Kasumi-1 (cell line): Measurements from ENCODE around the gene RDH8.

Experiments
- DNase-seq, 2 experiments: peaks; one replicate each; lab custom pipeline; 2025; lab: John Stamatoyannopoulos, UW

RDH8 gene, protein sequence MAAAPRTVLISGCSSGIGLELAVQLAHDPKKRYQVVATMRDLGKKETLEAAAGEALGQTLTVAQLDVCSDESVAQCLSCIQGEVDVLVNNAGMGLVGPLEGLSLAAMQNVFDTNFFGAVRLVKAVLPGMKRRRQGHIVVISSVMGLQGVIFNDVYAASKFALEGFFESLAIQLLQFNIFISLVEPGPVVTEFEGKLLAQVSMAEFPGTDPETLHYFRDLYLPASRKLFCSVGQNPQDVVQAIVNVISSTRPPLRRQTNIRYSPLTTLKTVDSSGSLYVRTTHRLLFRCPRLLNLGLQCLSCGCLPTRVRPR

DNA sequence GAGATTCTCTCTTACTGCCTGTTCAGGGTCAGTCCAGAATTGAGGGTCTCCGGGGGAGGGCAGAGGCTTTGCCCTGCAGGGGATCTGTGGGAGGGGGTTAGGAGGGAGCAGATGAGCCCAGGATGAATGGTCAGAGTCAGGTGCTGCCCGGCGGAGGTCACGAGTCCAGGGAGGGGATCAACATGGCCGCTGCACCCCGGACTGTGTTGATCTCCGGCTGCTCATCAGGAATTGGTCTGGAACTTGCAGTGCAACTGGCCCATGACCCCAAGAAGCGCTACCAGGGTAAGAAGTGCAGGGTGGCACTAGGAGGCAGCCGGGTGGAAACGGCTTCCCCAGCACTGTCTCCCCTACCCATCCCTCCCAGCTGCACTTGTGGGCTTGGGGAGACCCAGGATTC lies at the start of gene RDH8:
RDH8 (plus strand) TSS at position 168 of the 400 bp plus-strand sequence; CDS start at position 183, 15 bp downstream.
- no peak for DNase-seq

- DNase-seq = no peak
These were observed 47.3 kb upstream of the RDH8 start for GRCh38 chr19:9966024-9966423.

- DNase-seq = no peak
These were observed 46.8 kb upstream of the RDH8 start for GRCh38 chr19:9966448-9966847.

DNA sequence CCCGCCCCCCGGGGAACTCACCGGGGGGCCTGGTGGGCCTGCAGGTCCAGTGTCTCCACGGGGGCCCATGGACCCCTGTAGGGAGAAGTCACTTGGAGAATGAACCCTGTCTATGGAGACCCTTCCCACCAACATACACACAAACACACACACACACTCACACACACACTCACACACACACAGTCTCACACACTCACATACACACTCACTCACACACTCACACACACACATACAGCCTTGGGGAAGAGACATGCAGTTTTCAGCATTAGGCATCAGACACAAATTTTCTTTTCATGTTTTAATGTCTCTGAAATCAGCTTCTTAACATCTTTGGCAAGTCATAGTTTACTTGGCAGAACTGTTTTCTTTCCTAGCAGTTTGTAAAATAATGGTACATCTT lies 46.0 kb upstream of the RDH8 start:
- no peak for DNase-seq

DNA sequence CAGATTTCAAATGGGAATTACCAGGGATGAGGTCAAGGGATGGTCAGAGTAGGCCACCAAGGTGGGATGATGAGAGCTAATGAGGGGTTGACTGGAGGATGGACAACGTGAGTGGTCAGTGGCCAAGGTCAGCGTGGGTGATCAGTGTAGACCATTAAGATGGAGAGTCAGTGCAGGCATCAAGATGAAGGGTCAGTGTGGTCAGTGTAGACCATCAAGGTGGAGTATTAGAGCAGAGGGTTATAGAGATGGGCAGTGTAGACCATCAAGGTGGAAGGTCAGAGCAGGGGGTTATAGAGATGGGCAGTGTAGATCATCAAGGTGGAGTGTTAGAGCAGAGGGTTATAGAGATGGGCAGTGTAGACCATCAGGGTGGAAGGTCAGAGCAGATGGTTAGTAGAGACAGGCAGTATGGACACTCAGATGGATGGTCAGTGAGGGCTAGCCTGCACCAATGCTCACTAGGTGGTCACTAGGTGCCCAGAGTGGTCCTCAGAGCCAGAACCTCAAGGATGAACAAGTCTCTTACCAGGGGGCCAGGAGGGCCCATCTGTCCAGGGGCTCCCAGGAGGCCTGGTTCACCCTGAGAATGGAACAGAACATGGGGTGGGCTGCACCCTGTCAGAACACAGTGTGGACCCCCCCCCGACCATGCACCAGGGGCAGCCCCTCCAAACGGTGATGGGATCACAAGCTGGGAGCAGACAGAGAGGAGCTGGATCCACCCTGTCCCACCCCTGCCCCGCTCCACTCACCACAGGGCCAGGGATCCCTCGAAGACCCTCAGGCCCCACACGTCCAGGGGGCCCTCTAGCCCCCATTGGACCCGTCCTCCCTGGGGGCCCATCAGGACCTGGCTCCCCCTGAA lies 44.2 kb upstream of the RDH8 start:
- no peak for DNase-seq

DNA sequence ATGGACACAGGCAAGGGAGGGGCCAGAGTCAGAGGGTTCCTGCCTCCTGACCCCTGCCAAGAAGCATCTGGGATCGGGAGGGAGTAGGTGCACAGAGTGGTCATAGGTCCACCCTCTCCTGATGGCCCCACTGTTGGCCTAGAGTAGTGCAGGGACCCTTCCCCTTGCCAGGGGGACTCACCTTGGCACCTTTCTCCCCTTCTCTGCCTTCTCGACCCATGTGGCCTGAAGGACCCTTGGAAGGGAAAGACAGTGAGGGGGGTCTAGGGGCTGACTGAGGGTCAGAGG lies 43.7 kb upstream of the RDH8 start:
- DNase-seq = no peak

DNA sequence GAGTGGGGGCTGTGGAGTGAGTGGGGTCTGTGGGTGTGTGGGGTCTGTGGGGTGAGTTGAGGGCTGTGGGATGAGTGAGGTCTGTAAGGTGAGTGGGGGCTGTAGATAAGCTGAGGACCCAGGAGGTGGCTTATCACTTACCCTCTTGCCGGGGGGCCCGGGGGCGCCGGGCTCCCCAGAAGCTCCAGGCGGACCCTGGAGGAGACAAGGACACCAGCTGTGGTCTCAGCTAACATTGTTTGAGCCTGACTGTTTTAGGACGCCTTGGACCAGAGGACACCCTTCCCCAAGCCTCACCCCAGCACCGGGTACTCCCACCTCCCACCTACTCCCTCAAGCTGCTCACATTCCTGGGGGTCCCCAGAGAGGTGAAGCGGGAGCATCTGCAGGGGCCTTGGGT lies 42.8 kb upstream of the RDH8 start:
- no peak for DNase-seq

DNA sequence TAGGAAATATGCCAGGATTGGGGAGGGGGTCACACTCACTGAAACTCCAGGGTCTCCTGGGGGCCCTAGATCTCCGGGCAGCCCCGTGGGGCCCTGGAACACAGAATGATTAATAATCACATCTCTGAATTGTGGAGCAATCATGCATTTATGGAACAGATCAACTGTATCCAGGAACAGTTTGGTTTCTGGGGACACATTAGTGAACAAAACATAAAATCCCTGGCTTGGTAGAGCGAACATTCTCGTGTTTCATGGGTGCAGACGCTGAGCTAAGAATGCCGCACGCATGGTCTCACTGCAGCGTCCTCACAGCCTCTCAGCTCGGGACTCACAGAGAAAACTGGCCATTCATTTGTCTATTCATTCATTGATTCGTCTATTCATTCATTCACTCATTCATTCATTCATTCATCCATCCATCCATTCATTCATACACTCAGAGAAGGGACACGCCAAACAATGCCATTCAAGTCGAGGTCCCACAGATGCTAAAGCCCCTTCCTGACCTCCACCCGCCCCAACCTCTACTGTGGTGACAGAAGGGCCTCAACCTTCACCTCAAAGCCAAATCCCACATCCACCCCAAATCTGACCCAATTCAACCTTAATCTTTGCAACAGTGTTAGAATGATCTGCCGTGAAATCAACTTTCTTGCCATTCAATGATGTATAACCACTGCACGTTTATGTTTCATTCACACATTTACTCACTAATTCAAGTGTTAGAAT lies 42.0 kb upstream of the RDH8 start:
- DNase-seq = no peak

DNA sequence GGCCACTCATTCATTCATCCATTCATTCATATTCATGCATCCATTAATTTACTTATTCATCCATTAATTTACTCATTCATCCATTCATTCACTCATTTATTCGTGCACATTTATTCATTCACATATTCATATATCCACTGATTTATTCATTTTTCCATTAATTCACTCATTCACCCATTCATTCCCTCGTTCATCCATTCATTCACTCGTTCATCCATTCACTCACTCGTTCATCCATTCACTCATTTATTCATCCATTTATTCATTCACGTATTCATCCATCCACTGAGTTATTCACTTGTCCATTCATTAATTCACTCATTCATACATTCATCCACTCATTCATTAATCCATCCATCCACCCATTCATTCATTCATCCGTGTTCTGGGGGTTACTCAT lies 41.2 kb upstream of the RDH8 start:
- DNase-seq = no peak

- no peak for DNase-seq
These were observed 31.6 kb upstream of the RDH8 start for GRCh38 chr19:9981406-9982260.

- no peak for DNase-seq
These were observed 26.4 kb upstream of the RDH8 start for GRCh38 chr19:9986787-9987281.

GRCh38 chr19:9989504-9989903 lies 23.8 kb upstream of the RDH8 start:
- no peak for DNase-seq

- DNase-seq = no peak
These were observed 21.7 kb upstream of the RDH8 start for GRCh38 chr19:9991425-9992191.

DNA sequence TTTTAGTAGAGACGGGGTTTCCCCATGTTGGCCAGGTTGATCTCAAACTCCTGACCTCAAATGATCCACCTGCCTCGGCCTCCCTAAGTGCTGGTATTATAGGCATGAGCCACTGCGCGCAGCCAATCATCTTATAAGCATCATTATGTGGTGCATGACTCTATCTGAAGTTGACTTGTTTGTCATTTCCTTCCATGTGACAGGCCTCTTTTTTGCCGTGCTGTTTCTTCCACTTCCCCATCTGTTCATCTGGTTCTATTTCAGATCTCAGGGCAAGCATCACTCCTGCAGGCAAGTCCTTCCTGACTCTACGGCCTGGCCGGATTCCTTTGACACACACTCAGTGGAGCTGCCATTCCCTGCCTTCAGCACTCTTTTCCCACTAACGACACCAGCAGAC lies 18.2 kb upstream of the RDH8 start:
- DNase-seq = no peak

DNA sequence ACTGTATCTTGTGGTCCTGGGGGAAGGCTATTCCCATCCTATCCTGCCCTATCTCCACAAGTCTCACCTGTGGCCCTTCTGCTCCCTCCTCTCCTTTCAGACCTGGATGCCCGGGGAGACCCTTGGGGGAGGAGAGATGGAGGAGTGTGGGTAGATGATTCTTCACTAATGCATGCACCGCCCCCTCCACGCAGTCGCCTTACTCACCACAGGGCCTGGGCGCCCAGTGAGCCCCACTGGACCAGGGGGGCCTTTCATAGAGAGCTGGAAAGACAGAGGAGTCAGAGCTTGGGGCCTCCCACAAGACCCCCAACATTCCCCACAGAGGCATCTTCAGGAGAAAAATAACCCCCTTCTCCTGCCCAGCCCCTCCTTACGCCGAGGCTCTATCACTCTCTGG lies 17.3 kb upstream of the RDH8 start:
- DNase-seq = no peak

DNA sequence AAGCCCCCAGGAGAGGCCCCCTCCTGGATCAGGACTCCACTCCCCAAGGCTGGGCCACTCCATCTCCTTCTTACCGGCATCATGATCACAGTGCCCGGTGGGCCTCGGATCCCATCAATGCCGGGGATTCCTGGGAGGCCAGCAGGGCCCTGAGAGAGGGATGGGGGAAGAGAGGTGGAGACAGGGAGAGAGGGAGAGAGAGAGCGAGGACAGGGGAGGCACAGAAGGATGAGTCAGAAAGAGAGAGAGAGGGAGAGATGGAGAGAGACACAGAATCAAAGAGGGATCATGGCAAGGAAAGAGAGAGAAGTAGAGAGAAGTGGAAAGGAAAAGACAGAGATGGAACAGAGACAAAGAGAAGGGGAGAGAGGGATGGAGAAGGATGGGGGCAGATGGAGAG lies 16.7 kb upstream of the RDH8 start:
- no peak for DNase-seq

GRCh38 chr19:10000171-10000826 lies 13.0 kb upstream of the RDH8 start:
- peak; percentile 53 to 68 for DNase-seq

GRCh38 chr19:10001899-10002298 lies 11.4 kb upstream of the RDH8 start:
- no peak for DNase-seq

- no peak for DNase-seq
These were observed 10.0 kb upstream of the RDH8 start for GRCh38 chr19:10003271-10003670.

GRCh38 chr19:10004617-10005016 lies 8.7 kb upstream of the RDH8 start:
- DNase-seq = no peak
